Heart left ventricle (tissue), 16 donors: ENCODE data around the gene SERPINB6. TPM values are rescaled to one million over a fixed set of nuclear protein-coding genes. Genes with fewer than 3 reads are reported as not detected.
A peak's percentile ranks its signal among the peaks of the same experiment; 100 is the strongest.

Experiments
- ATAC-seq, 4 donors: fragments of 200-7000 bp; cut with Tn5 transposase; one replicate each; pipeline ENCODE4 v1.9.1; 2020 to 2022; ENCODE audit warnings: moderate library complexity in 4 of 4, mild to moderate bottlenecking in 3 of 4, moderate number of reproducible peaks in 1 of 4
- DNase-seq, 5 donors: peaks; one replicate each; pipeline ENCODE4 v3.0.0-alpha.2; 2020
- H3K27ac ChIP-seq, 12 donors: fragments of 200-600 bp; sonication (generic) in 4 of 12; one replicate each; pipeline versions ENCODE4 v1.5.0 to v1.8.0; 2016 to 2022; ENCODE audit warnings: mild to moderate bottlenecking in 2 of 12
- H3K27me3 ChIP-seq, 9 donors: fragments of 200-600 bp; sonication (generic) in 2 of 9; one replicate each; pipeline versions ENCODE4 v1.5.1 to v1.8.0; 2016 to 2022; ENCODE audit warnings: mild to moderate bottlenecking in 3 of 9
- H3K36me3 ChIP-seq, 9 donors: fragments of 200-600 bp; sonication (generic) in 2 of 9; one replicate each; pipeline versions ENCODE4 v1.5.0 to v1.8.0; 2018 to 2022; ENCODE audit warnings: mild to moderate bottlenecking in 2 of 9
- H3K4me1 ChIP-seq, 12 donors: fragments of 200-600 bp; sonication (generic) in 4 of 12; one replicate each; pipeline versions ENCODE4 v1.5.0 to v1.8.0; 2016 to 2022; ENCODE audit warnings: mild to moderate bottlenecking in 3 of 12
- H3K4me3 ChIP-seq, 12 donors: fragments of 200-600 bp; sonication (generic) in 4 of 12; one replicate each; pipeline versions ENCODE4 v1.5.0 to v1.8.0; 2017 to 2022; ENCODE audit warnings: mild to moderate bottlenecking in 9 of 12, moderate library complexity in 4 of 12
- H3K9me3 ChIP-seq, 12 donors: fragments of 200-600 bp; sonication (generic) in 4 of 12; one replicate each; pipeline versions ENCODE4 v1.5.0 to v1.8.0; 2016 to 2022; ENCODE audit warnings: mild to moderate bottlenecking in 1 of 12
- CTCF ChIP-seq, 12 donors: fragments of 200-600 bp; sonication (generic) in 4 of 12; IDR thresholded peaks; one replicate each; pipeline versions ENCODE4 v1.5.0 to v1.8.0; 2018 to 2022; ENCODE audit warnings: antibody characterized with exemption in 12 of 12, mild to moderate bottlenecking in 5 of 12
- POLR2A ChIP-seq, 2 donors: fragments of 450-650 bp; IDR thresholded peaks; one replicate each; pipeline ENCODE4 v1.6.1; 2017; ENCODE audit warnings: antibody characterized with exemption in 2 of 2, mild to moderate bottlenecking in 2 of 2, moderate library complexity in 2 of 2
- WGBS, 4 donors: extraction: QIAGEN DNeasy Blood & Tissue Kit in 2 of 4; methylation state at CpG; one replicate each; pipeline versions ENCODE4 v1.1.5 to v1.1.7; 2013 to 2018; 5-methylcytosine and 5-hydroxymethylcytosine counted together
- intact Hi-C, 10 donors: fragments of 100-400 bp; cut with DNase I; formaldehyde crosslinking; loops; one replicate each; pipeline versions ENCODE4 v1.11.1 to v1.14.2; 2022
- polyA plus RNA-seq, 2 donors: library from polyadenylated mRNA; stranded (reverse); fragments of 200-250 nt; gene quantifications; one replicate each; pipeline ENCODE4 v1.2.3, GENCODE V29; 2013
- total RNA-seq, 9 donors: library from RNA; depleted of rRNA in 2 of 9; stranded (reverse); fragments of >200 nt in 2 of 9; fragmentation: NEBNext Ultra II Directional in 3 of 9; extraction: Animal tissue kit (Norgen Biotek cat#: 25700) in 3 of 9; gene quantifications; one replicate each; pipeline versions ENCODE4 v1.1.0 to v1.2.4, GENCODE V29; 2016 to 2023
- donor health status: ischemic (EF 13 %, LVEDD 7.1; RV severe dilation, severe dysfunction).
- donor health status: healthy with polysubstance abuse.
- donor health status: DM: no; HTN: yes; CAD: no.
- donor health status: DM: no; HTN: no; CAD: no.
- donor health status: ischemic (EF 25% LVEDD 6.9; RV normal size, moderate dysfunction).
- donor health status: ischemic (EF 25% LVEDD 5.7; RV mildly dilated, moderate dysfunction).
- donor health status: healthy.
- donor health status: DM: yes; HTN: yes; CAD: no.
- donor health status: ischemic (EF 35%, LVEDD 5.7; RV mildly dilated, moderate dysfunction).
- donor health status: nonischemic (EF 11% LVEDD 7.7; RV severe dilation, severe dysfunction).
- donor health status: DM: yes; HTN: yes; CAD: no.
- donor health status: PGD.
- donor health status: ischemic (EF 29% LVEDD 5.4; RV normal size, mild dysfunction).
- donor health status: nonischemic (EF 23%, LVEDD 6.1; RV moderate dilation, normal function).

The SERPINB6 gene
- total and polyA plus RNA-seq, 11 donors: 146 to 246 (median 186) TPM

GRCh38 chr6:2988094-2988425 lies 16.7 kb upstream of the SERPINB6 start:
- peaks cover 0 to 29% (median 18%) of the 10 kb centered on the region in 12 donors for H3K4me1 ChIP-seq
- no peaks in the 10 kb centered on the region for H3K9me3 ChIP-seq
- intact Hi-C loops: loop anchor here (1.0 to 10.0 kb wide), 11 partner anchors 17 to 196 kb away; partner anchors contain the start of genes SERPINB6 (in 4 of the 10) and SERPINB1 (in 2 of the 10)
- 21 to 25% (median 22%) methylated on average over 2 of the region's 2 CpGs for WGBS, 4 donors
- H3K4me3 ChIP-seq: peak overlapping the region in 11 of 12 donors; percentile 69 to 93 (median 81)
- TF ChIP-seq CTCF (IDR thresholded peaks at IDR 0.05) (no peak), POLR2A (IDR thresholded peaks at IDR 0.05) (no peak)
- ATAC-seq (no peak), DNase-seq (no peak)
- H3K27ac ChIP-seq: peak overlapping the region; percentile 92 to 100 (median 99)
- no peaks in the 10 kb centered on the region for H3K27me3 ChIP-seq
- no peaks in the 10 kb centered on the region for H3K36me3 ChIP-seq

- ATAC-seq (no peak), DNase-seq (no peak)
- TF ChIP-seq POLR2A (IDR thresholded peaks at IDR 0.05): no peak
- no peak for TF ChIP-seq CTCF (IDR thresholded peaks at IDR 0.05)
- H3K9me3 ChIP-seq: no peaks in the 10 kb centered on the region
- no peaks in the 10 kb centered on the region for H3K36me3 ChIP-seq
- intact Hi-C loops: loop anchor here (1.0 to 10.0 kb wide), 8 partner anchors 14 to 194 kb away; partner anchors contain the start of gene SERPINB1 (in 2 of the 10)
- H3K4me1 ChIP-seq: peaks cover 0 to 39% (median 27%) of the 10 kb centered on the region in 12 donors
- WGBS, 4 donors: 27 to 49% (median 40%) methylated on average over 4 of the region's 4 CpGs
- H3K27ac ChIP-seq: peak overlapping the region in 5 of 12 donors; percentile 92 to 99 (median 95)
- no peak overlapping the region for H3K4me3 ChIP-seq
- no peaks in the 10 kb centered on the region for H3K27me3 ChIP-seq
Observed at GRCh38 chr6:2986722-2987221, 15.4 kb upstream of the SERPINB6 start.

- 92 to 93% (median 92%) methylated on average over 12 of the region's 12 CpGs for WGBS, 4 donors
Observed at GRCh38 chr6:2984738-2985406, 13.5 kb upstream of the SERPINB6 start.

More at GRCh38 chr6:2984738-2985406, 13.5 kb upstream of the SERPINB6 start:
- H3K9me3 ChIP-seq: no peaks in the 10 kb centered on the region
- no peak overlapping the region for H3K4me3 ChIP-seq
- no peak overlapping the region for H3K27ac ChIP-seq
- intact Hi-C loops: loop anchor here (5.0 to 10.0 kb wide), 6 partner anchors 33 to 193 kb away; partner anchors contain the start of gene SERPINB1 (in 2 of the 10)
- no peak for DNase-seq
- TF ChIP-seq POLR2A (IDR thresholded peaks at IDR 0.05) (no peak), CTCF (IDR thresholded peaks at IDR 0.05) (no peak)
- no peak for ATAC-seq
- no peaks in the 10 kb centered on the region for H3K36me3 ChIP-seq
- no peaks in the 10 kb centered on the region for H3K27me3 ChIP-seq
- peaks cover 0 to 49% (median 29%) of the 10 kb centered on the region in 12 donors for H3K4me1 ChIP-seq
